Measurements from ENCODE around the gene GIN1.

GIN1 gene

GRCh38 chr5:103122242-103122641 lies 2.3 kb upstream of the GIN1 start:
- no peak overlapping the region for H3K9ac ChIP-seq (ENCODE audit: insufficient read length, low read depth)
- no peaks in the 10 kb centered on the region for H3K27me3 ChIP-seq (ENCODE audit: insufficient read depth, insufficient read length)
- H3K4me1 ChIP-seq (ENCODE audit: insufficient read depth, insufficient read length): peaks cover 2% of the 10 kb centered on the region
- peaks cover 4% of the 10 kb centered on the region for H3K36me3 ChIP-seq (ENCODE audit: insufficient read depth, insufficient read length, low read length)
- H3K9me3 ChIP-seq (ENCODE audit: insufficient read depth, low read length): no peaks in the 10 kb centered on the region
- TF ChIP-seq YY1 (IDR thresholded peaks at IDR 0.05; ENCODE audit: insufficient read depth, insufficient read length) (no peak), ZNF274 (IDR thresholded peaks at IDR 0.05; ENCODE audit: low read depth, low read length) (no peak), SUZ12 (IDR thresholded peaks at IDR 0.05; ENCODE audit: extremely low read depth, insufficient read depth, insufficient read length) (no peak)
- H3K4me3 ChIP-seq (ENCODE audit: insufficient read length, low read depth): no peak overlapping the region
- DNase-seq (ENCODE audit: low read depth, low spot score): no peak

GRCh38 chr5:103120607-103121200 lies 766 bp upstream of the GIN1 start:
- no peaks in the 10 kb centered on the region for H3K9me3 ChIP-seq (ENCODE audit: insufficient read depth, low read length)
- peaks cover 2% of the 10 kb centered on the region for H3K4me1 ChIP-seq (ENCODE audit: insufficient read depth, insufficient read length)
- H3K27me3 ChIP-seq (ENCODE audit: insufficient read depth, insufficient read length): no peaks in the 10 kb centered on the region
- H3K36me3 ChIP-seq (ENCODE audit: insufficient read depth, insufficient read length, low read length): peaks cover 4% of the 10 kb centered on the region
- no peak for TF ChIP-seq SUZ12 (IDR thresholded peaks at IDR 0.05; ENCODE audit: extremely low read depth, insufficient read depth, insufficient read length)
- no peak for TF ChIP-seq YY1 (IDR thresholded peaks at IDR 0.05; ENCODE audit: insufficient read depth, insufficient read length)
- peak overlapping the region; percentile 75 for H3K4me3 ChIP-seq (ENCODE audit: insufficient read length, low read depth)
- H3K9ac ChIP-seq (ENCODE audit: insufficient read length, low read depth): peak overlapping the region; percentile 84
- DNase-seq (ENCODE audit: low read depth, low spot score): no peak

GRCh38 chr5:103119070-103119764 lies 721 bp downstream of the GIN1 start:
- TF ChIP-seq SUZ12 (IDR thresholded peaks at IDR 0.05; ENCODE audit: extremely low read depth, insufficient read depth, insufficient read length) (no peak), ZNF274 (IDR thresholded peaks at IDR 0.05; ENCODE audit: low read depth, low read length) (no peak), YY1 (IDR thresholded peaks at IDR 0.05; ENCODE audit: insufficient read depth, insufficient read length) (no peak)
- H3K36me3 ChIP-seq (ENCODE audit: insufficient read depth, insufficient read length, low read length): peaks cover 4% of the 10 kb centered on the region
- DNase-seq (ENCODE audit: low read depth, low spot score): no peak
- H3K27me3 ChIP-seq (ENCODE audit: insufficient read depth, insufficient read length): no peaks in the 10 kb centered on the region
- H3K9ac ChIP-seq (ENCODE audit: insufficient read length, low read depth): peak overlapping the region; percentile 84
- peaks cover 2% of the 10 kb centered on the region for H3K4me1 ChIP-seq (ENCODE audit: insufficient read depth, insufficient read length)
- peak overlapping the region; percentile 75 for H3K4me3 ChIP-seq (ENCODE audit: insufficient read length, low read depth)
- H3K9me3 ChIP-seq (ENCODE audit: insufficient read depth, low read length): no peaks in the 10 kb centered on the region

- H3K9ac ChIP-seq (ENCODE audit: insufficient read length, low read depth): no peak overlapping the region
- H3K4me3 ChIP-seq (ENCODE audit: insufficient read length, low read depth): no peak overlapping the region
- DNase-seq (ENCODE audit: low read depth, low spot score): no peak
- no peaks in the 10 kb centered on the region for H3K27me3 ChIP-seq (ENCODE audit: insufficient read depth, insufficient read length)
- H3K36me3 ChIP-seq (ENCODE audit: insufficient read depth, insufficient read length, low read length): peaks cover under 1% of the 10 kb centered on the region
- peaks cover 2% of the 10 kb centered on the region for H3K4me1 ChIP-seq (ENCODE audit: insufficient read depth, insufficient read length)
- no peaks in the 10 kb centered on the region for H3K9me3 ChIP-seq (ENCODE audit: insufficient read depth, low read length)
- TF ChIP-seq ZNF274 (IDR thresholded peaks at IDR 0.05; ENCODE audit: low read depth, low read length) (no peak), YY1 (IDR thresholded peaks at IDR 0.05; ENCODE audit: insufficient read depth, insufficient read length) (no peak), SUZ12 (IDR thresholded peaks at IDR 0.05; ENCODE audit: extremely low read depth, insufficient read depth, insufficient read length) (no peak)
Measured at GRCh38 chr5:103117471-103117991, 2.4 kb downstream of the GIN1 start.

GRCh38 chr5:103114440-103114839 lies 5.5 kb downstream of the GIN1 start:
- H3K4me3 ChIP-seq (ENCODE audit: insufficient read length, low read depth): no peak overlapping the region
- H3K9ac ChIP-seq (ENCODE audit: insufficient read length, low read depth): no peak overlapping the region
- DNase-seq (ENCODE audit: low read depth, low spot score): no peak
- no peak for TF ChIP-seq ZNF274 (IDR thresholded peaks at IDR 0.05; ENCODE audit: low read depth, low read length)
- no peaks in the 10 kb centered on the region for H3K27me3 ChIP-seq (ENCODE audit: insufficient read depth, insufficient read length)
- H3K9me3 ChIP-seq (ENCODE audit: insufficient read depth, low read length): no peaks in the 10 kb centered on the region
- H3K4me1 ChIP-seq (ENCODE audit: insufficient read depth, insufficient read length): no peaks in the 10 kb centered on the region
- no peaks in the 10 kb centered on the region for H3K36me3 ChIP-seq (ENCODE audit: insufficient read depth, insufficient read length, low read length)

GRCh38 chr5:103112910-103113309 lies 7.0 kb downstream of the GIN1 start:
- Histone ChIP-seq H3K9me3 (ENCODE audit: insufficient read depth, low read length) (no peaks in the 10 kb centered on the region), H3K4me3 (ENCODE audit: insufficient read length, low read depth) (no peak overlapping the region), H3K27me3 (ENCODE audit: insufficient read depth, insufficient read length) (no peaks in the 10 kb centered on the region), H3K9ac (ENCODE audit: insufficient read length, low read depth) (no peak overlapping the region), H3K36me3 (ENCODE audit: insufficient read depth, insufficient read length, low read length) (no peaks in the 10 kb centered on the region), H3K4me1 (ENCODE audit: insufficient read depth, insufficient read length) (no peaks in the 10 kb centered on the region)
- TF ChIP-seq ZNF274 (IDR thresholded peaks at IDR 0.05; ENCODE audit: low read depth, low read length) (no peak), YY1 (IDR thresholded peaks at IDR 0.05; ENCODE audit: insufficient read depth, insufficient read length) (no peak), SUZ12 (IDR thresholded peaks at IDR 0.05; ENCODE audit: extremely low read depth, insufficient read depth, insufficient read length) (no peak)
- no peak for DNase-seq (ENCODE audit: low read depth, low spot score)

GRCh38 chr5:103111468-103111867 lies 8.5 kb downstream of the GIN1 start:
- Histone ChIP-seq H3K9ac (ENCODE audit: insufficient read length, low read depth) (no peak overlapping the region), H3K4me1 (ENCODE audit: insufficient read depth, insufficient read length) (no peaks in the 10 kb centered on the region), H3K36me3 (ENCODE audit: insufficient read depth, insufficient read length, low read length) (peaks cover 6% of the 10 kb centered on the region), H3K9me3 (ENCODE audit: insufficient read depth, low read length) (no peaks in the 10 kb centered on the region), H3K4me3 (ENCODE audit: insufficient read length, low read depth) (no peak overlapping the region), H3K27me3 (ENCODE audit: insufficient read depth, insufficient read length) (no peaks in the 10 kb centered on the region)
- no peak for TF ChIP-seq SUZ12 (IDR thresholded peaks at IDR 0.05; ENCODE audit: extremely low read depth, insufficient read depth, insufficient read length)
- no peak for TF ChIP-seq YY1 (IDR thresholded peaks at IDR 0.05; ENCODE audit: insufficient read depth, insufficient read length)
- TF ChIP-seq ZNF274 (IDR thresholded peaks at IDR 0.05; ENCODE audit: low read depth, low read length): no peak
- no peak for DNase-seq (ENCODE audit: low read depth, low spot score)
